GM18858 (cell line): ENCODE measurements around the gene NLGN1.

Experiments
- ATAC-seq: cut with Tn5 transposase; IDR thresholded peaks from one replicate; pipeline ENCODE4 v1.9.1; 2021; ENCODE audit not compliant: unreplicated experiment

Gene NLGN1

GRCh38 chr3:174253196-174253823, 855.8 kb downstream of the NLGN1 start:
- ATAC-seq, result no peak

- ATAC-seq, result no peak
Measured at GRCh38 chr3:174253940-174254339, 856.4 kb downstream of the NLGN1 start.

- ATAC-seq, result no peak
Measured at GRCh38 chr3:174255454-174255853, 857.9 kb downstream of the NLGN1 start.

- no peak for ATAC-seq
Measured at GRCh38 chr3:174266476-174266875, 868.9 kb downstream of the NLGN1 start.

GRCh38 chr3:174268061-174268460, 870.5 kb downstream of the NLGN1 start:
- no peak for ATAC-seq

GRCh38 chr3:174268586-174268985, 871.0 kb downstream of the NLGN1 start:
- no peak for ATAC-seq

- ATAC-seq, result no peak
Measured at GRCh38 chr3:174270841-174271240, 873.3 kb downstream of the NLGN1 start.

- no peak for ATAC-seq
Measured at GRCh38 chr3:174275336-174275735, 877.8 kb downstream of the NLGN1 start.

GRCh38 chr3:174276826-174277225, 879.3 kb downstream of the NLGN1 start:
- no peak for ATAC-seq

GRCh38 chr3:174278094-174278493, 880.5 kb downstream of the NLGN1 start:
- no peak for ATAC-seq

- no peak for ATAC-seq
Measured at GRCh38 chr3:174280186-174280585, 882.6 kb downstream of the NLGN1 start.

GRCh38 chr3:174285242-174285864, 887.8 kb downstream of the NLGN1 start:
- no peak for ATAC-seq

- ATAC-seq, result no peak
Measured at GRCh38 chr3:174287705-174288104, 890.2 kb downstream of the NLGN1 start.

GRCh38 chr3:174294616-174295015, 897.1 kb downstream of the NLGN1 start:
- no peak for ATAC-seq

GRCh38 chr3:174295306-174296092, 898.0 kb downstream of the NLGN1 start:
- no peak for ATAC-seq

GRCh38 chr3:174302746-174303315, 905.3 kb downstream of the NLGN1 start:
- ATAC-seq, result no peak

GRCh38 chr3:174303907-174304560, 906.5 kb downstream of the NLGN1 start:
- ATAC-seq, result no peak

- no peak for ATAC-seq
Measured at GRCh38 chr3:174308736-174309135, 911.2 kb downstream of the NLGN1 start.

- no peak for ATAC-seq
Measured at GRCh38 chr3:174310475-174310983, 913.0 kb downstream of the NLGN1 start.

GRCh38 chr3:174315225-174315624, 917.7 kb downstream of the NLGN1 start:
- ATAC-seq, result no peak

GRCh38 chr3:174317005-174317404, 919.5 kb downstream of the NLGN1 start:
- ATAC-seq, result no peak
